Ishikawa (cell line): ENCODE measurements around the gene CCT6A.

Experiments used
- CEBPB ChIP-seq: IDR thresholded peaks from 2 replicates; pipeline ENCODE4 v1.6.1; 2012
- CREB1 ChIP-seq: IDR thresholded peaks from 2 replicates; pipeline ENCODE4 v1.6.1; 2012; ENCODE audit warnings: low read depth
- EGR1 ChIP-seq: IDR thresholded peaks from 2 replicates; pipeline ENCODE4 v1.6.1; 2012
- EP300 ChIP-seq: IDR thresholded peaks from 2 replicates; pipeline ENCODE4 v1.6.1; 2012; ENCODE audit warnings: borderline replicate concordance
- FOXM1 ChIP-seq: IDR thresholded peaks from 2 replicates; pipeline ENCODE4 v1.6.1; 2012; ENCODE audit warnings: low read depth, borderline replicate concordance
- NFIC ChIP-seq: IDR thresholded peaks from 2 replicates; pipeline ENCODE4 v1.6.1; 2012
- RAD21 ChIP-seq: IDR thresholded peaks from 2 replicates; pipeline ENCODE4 v1.6.1; 2012; ENCODE audit warnings: low read depth
- REST ChIP-seq: IDR thresholded peaks from 2 replicates; pipeline ENCODE4 v1.6.1; 2012; ENCODE audit warnings: low read depth, mild to moderate bottlenecking
- TAF1 ChIP-seq: IDR thresholded peaks from 2 replicates; pipeline ENCODE4 v1.6.1; 2012; ENCODE audit warnings: low read depth, mild to moderate bottlenecking
- TCF12 ChIP-seq: IDR thresholded peaks from 2 replicates; pipeline ENCODE4 v1.6.1; 2012; ENCODE audit warnings: low read depth
- TEAD4 ChIP-seq: IDR thresholded peaks from 2 replicates; pipeline ENCODE4 v1.6.1; 2012
- YY1 ChIP-seq: IDR thresholded peaks from 2 replicates; pipeline ENCODE4 v1.6.1; 2012; ENCODE audit warnings: low read depth
- ZBTB7A ChIP-seq: IDR thresholded peaks from 2 replicates; pipeline ENCODE4 v1.6.1; 2012; ENCODE audit warnings: low read depth
- TF ChIP-seq, protein P1 (sequence below): IDR thresholded peaks from 2 replicates; pipeline ENCODE4 v1.6.1; 2012
- TF ChIP-seq, protein P2 (sequence below): IDR thresholded peaks from 2 replicates; pipeline ENCODE4 v1.6.1; 2012

CCT6A gene

GRCh38 chr7:56033671-56034432, 17.7 kb upstream of the CCT6A start:
- TF ChIP-seq, protein P1, sequence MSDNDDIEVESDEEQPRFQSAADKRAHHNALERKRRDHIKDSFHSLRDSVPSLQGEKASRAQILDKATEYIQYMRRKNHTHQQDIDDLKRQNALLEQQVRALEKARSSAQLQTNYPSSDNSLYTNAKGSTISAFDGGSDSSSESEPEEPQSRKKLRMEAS: peak; percentile 49; the same call in 1 of the 2 replicates
- peak; percentile 90 for TF ChIP-seq ZBTB7A
- 0 out of 2 replicates have a peak, but pooled peaks have one; percentile 38 for TF ChIP-seq EP300
- TF ChIP-seq NFIC: no peak
- TF ChIP-seq CEBPB: peak; percentile 95
- peak; percentile 55; the same call in 1 of the 2 replicates for TF ChIP-seq TCF12
- 0 out of 2 replicates have a peak, but pooled peaks have one; percentile 18 for TF ChIP-seq YY1
- TF ChIP-seq CREB1: no peak
- peak; percentile 54; the same call in 1 of the 2 replicates for TF ChIP-seq TAF1

DNA sequence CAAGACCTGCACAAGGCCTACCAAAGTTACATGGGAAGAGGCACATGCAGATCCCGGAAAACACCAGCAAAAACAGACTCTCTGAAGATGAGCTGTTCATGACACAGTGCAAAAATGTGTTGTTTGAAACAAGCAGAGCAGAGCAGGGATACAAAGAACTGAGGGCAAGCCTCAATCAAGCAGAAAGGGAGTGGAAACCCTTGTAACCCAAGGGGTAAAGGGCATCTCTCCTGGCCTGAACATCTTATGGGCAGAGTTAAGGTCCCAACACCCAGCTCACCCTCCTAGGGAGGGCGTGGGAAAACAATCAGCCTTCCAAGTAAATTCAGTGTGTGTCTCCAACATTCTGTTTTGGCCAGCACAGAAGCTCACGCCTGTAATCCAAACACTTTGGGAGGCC, 10.8 kb upstream of the CCT6A start:
- no peak for TF ChIP-seq EP300
- no peak for TF ChIP-seq REST
- no peak for TF ChIP-seq CEBPB
- TF ChIP-seq, protein P2, sequence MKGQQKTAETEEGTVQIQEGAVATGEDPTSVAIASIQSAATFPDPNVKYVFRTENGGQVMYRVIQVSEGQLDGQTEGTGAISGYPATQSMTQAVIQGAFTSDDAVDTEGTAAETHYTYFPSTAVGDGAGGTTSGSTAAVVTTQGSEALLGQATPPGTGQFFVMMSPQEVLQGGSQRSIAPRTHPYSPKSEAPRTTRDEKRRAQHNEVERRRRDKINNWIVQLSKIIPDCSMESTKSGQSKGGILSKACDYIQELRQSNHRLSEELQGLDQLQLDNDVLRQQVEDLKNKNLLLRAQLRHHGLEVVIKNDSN: no peak
- TF ChIP-seq, protein P1: no peak
- no peak for TF ChIP-seq TCF12
- no peak for TF ChIP-seq TAF1
- no peak for TF ChIP-seq ZBTB7A
- no peak for TF ChIP-seq RAD21
- TF ChIP-seq CREB1: no peak
- no peak for TF ChIP-seq EGR1
- TF ChIP-seq NFIC: no peak
- no peak for TF ChIP-seq TEAD4

- no peak for TF ChIP-seq TEAD4
- TF ChIP-seq TCF12: no peak
- TF ChIP-seq EP300: no peak
- TF ChIP-seq RAD21: no peak
Measured at GRCh38 chr7:56046721-56047445, 4.7 kb upstream of the CCT6A start.

GRCh38 chr7:56048245-56048644, 3.3 kb upstream of the CCT6A start:
- TF ChIP-seq, protein P1: no peak
- TF ChIP-seq NFIC (no peak), TCF12 (no peak), REST (no peak), RAD21 (no peak), EP300 (no peak), CEBPB (no peak), TAF1 (no peak), EGR1 (no peak), TEAD4 (no peak), FOXM1 (no peak), ZBTB7A (no peak), YY1 (no peak)
- TF ChIP-seq, protein P2: no peak

DNA sequence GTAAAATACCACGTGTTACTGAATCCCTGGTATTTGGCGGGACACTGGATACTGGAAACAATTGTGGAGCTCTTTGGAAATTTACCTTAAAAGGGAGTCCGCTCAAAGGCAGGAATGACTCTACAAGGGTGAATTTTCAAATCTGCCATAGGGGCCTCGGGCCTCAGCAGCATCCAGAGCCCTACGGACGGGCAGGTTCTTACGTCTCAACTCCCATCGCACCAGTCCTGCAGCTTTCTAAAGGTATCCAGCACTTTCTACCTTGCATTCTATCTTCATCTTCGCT, 569 bp upstream of the CCT6A start:
- TF ChIP-seq CEBPB (no peak), EP300 (no peak)
- TF ChIP-seq, protein P1: no peak
- TF ChIP-seq, protein P2: no peak
